CD4-positive, alpha-beta T cell treated with Interleukin-12 subunit alpha and Interleukin-12 subunit beta, for 1 hour (primary cell): ENCODE measurements around the gene HOXD12.

Experiments
- DNase-seq: peaks from one replicate; pipeline ENCODE4 v3.0.0-alpha.2; 2020

Gene HOXD12

GRCh38 chr2:176099728-176100546 is at the start of gene HOXD12:
HOXD12 (plus strand) TSS chr2:176099795; CDS start chr2:176099802, 7 bp downstream.
- no peak for DNase-seq

- DNase-seq = no peak
Observed at GRCh38 chr2:176056406-176056805, 43.2 kb upstream of the HOXD12 start.

- DNase-seq = no peak
Observed at GRCh38 chr2:176063958-176064357, 35.6 kb upstream of the HOXD12 start.

- no peak for DNase-seq
Observed at GRCh38 chr2:176066645-176067588, 32.7 kb upstream of the HOXD12 start.

GRCh38 chr2:176067589-176068418 is 31.8 kb upstream of the HOXD12 start:
- DNase-seq = no peak

GRCh38 chr2:176068419-176068832 is 31.2 kb upstream of the HOXD12 start:
- no peak for DNase-seq

- DNase-seq = no peak
Observed at GRCh38 chr2:176071330-176072291, 28.0 kb upstream of the HOXD12 start.

GRCh38 chr2:176072292-176072669 is 27.3 kb upstream of the HOXD12 start:
- DNase-seq = no peak

- DNase-seq = no peak
Observed at GRCh38 chr2:176072951-176073904, 26.4 kb upstream of the HOXD12 start.

GRCh38 chr2:176074919-176075425 is 24.6 kb upstream of the HOXD12 start:
- DNase-seq = no peak

- DNase-seq = no peak
Observed at GRCh38 chr2:176075481-176075880, 24.1 kb upstream of the HOXD12 start.

- DNase-seq = no peak
Observed at GRCh38 chr2:176076063-176076462, 23.5 kb upstream of the HOXD12 start.

GRCh38 chr2:176076796-176077195 is 22.8 kb upstream of the HOXD12 start:
- no peak for DNase-seq

- DNase-seq = no peak
Observed at GRCh38 chr2:176078541-176079284, 20.9 kb upstream of the HOXD12 start.

GRCh38 chr2:176079285-176079830 is 20.2 kb upstream of the HOXD12 start:
- no peak for DNase-seq

- no peak for DNase-seq
Observed at GRCh38 chr2:176079831-176080539, 19.6 kb upstream of the HOXD12 start.

- DNase-seq = no peak
Observed at GRCh38 chr2:176080540-176081375, 18.8 kb upstream of the HOXD12 start.
